Vagina (tissue), 2 donors: ENCODE results near the gene EFCAB7. TPM values are rescaled to one million over a fixed set of nuclear protein-coding genes. Genes with fewer than 3 reads are reported as not detected.

Experiments
- DNase-seq, 2 donors: peaks; one replicate each; pipeline ENCODE4 v3.0.0-alpha.2; 2017; ENCODE audit errors: extremely low spot score in 2 of 2
- H3K27ac ChIP-seq: fragments of 200-600 bp; sonication (generic); one replicate; pipeline ENCODE4 v1.5.1; 2019
- H3K27me3 ChIP-seq: fragments of 200-600 bp; sonication (generic); one replicate; pipeline ENCODE4 v1.5.1; 2019
- H3K36me3 ChIP-seq, 2 donors: fragments of 200-600 bp; sonication (generic); one replicate each; pipeline ENCODE4 v1.5.1; 2017 to 2019
- H3K4me1 ChIP-seq: fragments of 200-600 bp; sonication (generic); one replicate; pipeline ENCODE4 v1.5.1; 2019
- H3K4me3 ChIP-seq, 2 donors: fragments of 200-600 bp; sonication (generic); 1 replicate in 1 of 2; 2 replicates in 1 of 2; pipeline ENCODE4 v1.5.1; 2016 to 2019
- H3K9me3 ChIP-seq: fragments of 200-600 bp; sonication (generic); one replicate; pipeline ENCODE4 v1.5.1; 2019
- POLR2A ChIP-seq, 2 donors: fragments of 450-650 bp; IDR thresholded peaks; one replicate each; pipeline ENCODE4 v1.6.1; 2017; ENCODE audit warnings: antibody characterized with exemption in 2 of 2, mild to moderate bottlenecking in 2 of 2, moderate library complexity in 2 of 2
- POLR2AphosphoS5 ChIP-seq, 2 donors: sonication (generic); formaldehyde crosslinking; IDR thresholded peaks; one replicate each; pipeline ENCODE4 v1.9.0; 2017; ENCODE audit warnings: antibody characterized with exemption in 2 of 2, mild to moderate bottlenecking in 2 of 2, low read depth in 1 of 2; ENCODE audit not compliant: insufficient read depth in 1 of 2
- intact Hi-C: fragments of 100-400 bp; cut with DNase I; formaldehyde crosslinking; loops from one replicate; pipeline ENCODE4 v1.15.1; 2023
- total RNA-seq: library from RNA; depleted of rRNA; stranded (reverse); fragments of >200 nt; gene quantifications from one replicate; pipeline ENCODE4 v1.2.3, GENCODE V29; 2016
- TF ChIP-seq, protein P1 (sequence below), 3 experiments: fragments of 450-650 bp in 2 of 3; fragments of 200-600 bp in 1 of 3; sonication (generic) in 1 of 3; IDR thresholded peaks; one replicate each; pipeline ENCODE4 v1.5.1; 2017 to 2019; ENCODE audit warnings: antibody characterized with exemption in 3 of 3, mild to moderate bottlenecking in 2 of 3, moderate library complexity in 2 of 3

EFCAB7 gene
- total RNA-seq, 1 donor from 2014 or later, result 6.9 TPM

- DNase-seq, result no peak
- H3K4me3 ChIP-seq, result no peak overlapping the region
- H3K36me3 ChIP-seq, result no peaks in the 10 kb centered on the region
- H3K27me3 ChIP-seq, result no peaks in the 10 kb centered on the region
- no peaks in the 10 kb centered on the region for H3K9me3 ChIP-seq
- H3K4me1 ChIP-seq, result no peaks in the 10 kb centered on the region
- no peak for TF ChIP-seq POLR2A (IDR thresholded peaks at IDR 0.05)
- TF ChIP-seq POLR2AphosphoS5 (IDR thresholded peaks at IDR 0.05; ENCODE audit: insufficient read depth in 1 of 2, low read depth in 1 of 2), result no peak
- TF ChIP-seq, protein P1, sequence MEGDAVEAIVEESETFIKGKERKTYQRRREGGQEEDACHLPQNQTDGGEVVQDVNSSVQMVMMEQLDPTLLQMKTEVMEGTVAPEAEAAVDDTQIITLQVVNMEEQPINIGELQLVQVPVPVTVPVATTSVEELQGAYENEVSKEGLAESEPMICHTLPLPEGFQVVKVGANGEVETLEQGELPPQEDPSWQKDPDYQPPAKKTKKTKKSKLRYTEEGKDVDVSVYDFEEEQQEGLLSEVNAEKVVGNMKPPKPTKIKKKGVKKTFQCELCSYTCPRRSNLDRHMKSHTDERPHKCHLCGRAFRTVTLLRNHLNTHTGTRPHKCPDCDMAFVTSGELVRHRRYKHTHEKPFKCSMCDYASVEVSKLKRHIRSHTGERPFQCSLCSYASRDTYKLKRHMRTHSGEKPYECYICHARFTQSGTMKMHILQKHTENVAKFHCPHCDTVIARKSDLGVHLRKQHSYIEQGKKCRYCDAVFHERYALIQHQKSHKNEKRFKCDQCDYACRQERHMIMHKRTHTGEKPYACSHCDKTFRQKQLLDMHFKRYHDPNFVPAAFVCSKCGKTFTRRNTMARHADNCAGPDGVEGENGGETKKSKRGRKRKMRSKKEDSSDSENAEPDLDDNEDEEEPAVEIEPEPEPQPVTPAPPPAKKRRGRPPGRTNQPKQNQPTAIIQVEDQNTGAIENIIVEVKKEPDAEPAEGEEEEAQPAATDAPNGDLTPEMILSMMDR (IDR thresholded peaks at IDR 0.05), result no peak
- intact Hi-C loops, result no loop called here
- H3K27ac ChIP-seq, result no peak overlapping the region
These were observed 9.4 kb downstream of the EFCAB7 start for GRCh38 chr1:63532727-63533126.

- Histone ChIP-seq H3K27ac (no peak overlapping the region), H3K4me3 (no peak overlapping the region), H3K36me3 (no peaks in the 10 kb centered on the region), H3K9me3 (no peaks in the 10 kb centered on the region), H3K27me3 (no peaks in the 10 kb centered on the region), H3K4me1 (no peaks in the 10 kb centered on the region)
- TF ChIP-seq, protein P1 (IDR thresholded peaks at IDR 0.05), result no peak
- no peak for TF ChIP-seq POLR2A (IDR thresholded peaks at IDR 0.05)
- no peak for TF ChIP-seq POLR2AphosphoS5 (IDR thresholded peaks at IDR 0.05; ENCODE audit: insufficient read depth in 1 of 2, low read depth in 1 of 2)
- intact Hi-C loops, result no loop called here
- no peak for DNase-seq
These were observed 10.6 kb downstream of the EFCAB7 start for GRCh38 chr1:63533931-63534330.

GRCh38 chr1:63534406-63534805 lies 11.1 kb downstream of the EFCAB7 start:
- H3K27me3 ChIP-seq, result no peaks in the 10 kb centered on the region
- no peaks in the 10 kb centered on the region for H3K9me3 ChIP-seq
- no peak overlapping the region for H3K4me3 ChIP-seq
- DNase-seq, result no peak
- H3K36me3 ChIP-seq, result no peaks in the 10 kb centered on the region
- no peak for TF ChIP-seq POLR2AphosphoS5 (IDR thresholded peaks at IDR 0.05; ENCODE audit: insufficient read depth in 1 of 2, low read depth in 1 of 2)
- TF ChIP-seq, protein P1 (IDR thresholded peaks at IDR 0.05), result no peak
- no peak for TF ChIP-seq POLR2A (IDR thresholded peaks at IDR 0.05)
- intact Hi-C loops, result no loop called here
- H3K27ac ChIP-seq, result no peak overlapping the region
- no peaks in the 10 kb centered on the region for H3K4me1 ChIP-seq

- no peaks in the 10 kb centered on the region for H3K36me3 ChIP-seq
- H3K9me3 ChIP-seq, result no peaks in the 10 kb centered on the region
- no peak overlapping the region for H3K27ac ChIP-seq
- intact Hi-C loops, result no loop called here
- TF ChIP-seq, protein P1 (IDR thresholded peaks at IDR 0.05), result no peak
- TF ChIP-seq POLR2AphosphoS5 (IDR thresholded peaks at IDR 0.05; ENCODE audit: insufficient read depth in 1 of 2, low read depth in 1 of 2) (no peak), POLR2A (IDR thresholded peaks at IDR 0.05) (no peak)
- no peak for DNase-seq
- H3K4me1 ChIP-seq, result no peaks in the 10 kb centered on the region
- no peak overlapping the region for H3K4me3 ChIP-seq
- no peaks in the 10 kb centered on the region for H3K27me3 ChIP-seq
These were observed 13.7 kb downstream of the EFCAB7 start for GRCh38 chr1:63537006-63537405.

- no peak for DNase-seq
- H3K9me3 ChIP-seq, result no peaks in the 10 kb centered on the region
- TF ChIP-seq POLR2AphosphoS5 (IDR thresholded peaks at IDR 0.05; ENCODE audit: insufficient read depth in 1 of 2, low read depth in 1 of 2) (no peak), POLR2A (IDR thresholded peaks at IDR 0.05) (no peak)
- TF ChIP-seq, protein P1 (IDR thresholded peaks at IDR 0.05), result peak in 1 of 3 experiments; percentile 15
- H3K27me3 ChIP-seq, result no peaks in the 10 kb centered on the region
- no peak overlapping the region for H3K4me3 ChIP-seq
- H3K36me3 ChIP-seq, result no peaks in the 10 kb centered on the region
- H3K27ac ChIP-seq, result no peak overlapping the region
- intact Hi-C loops, result no loop called here
- H3K4me1 ChIP-seq, result no peaks in the 10 kb centered on the region
These were observed 14.6 kb downstream of the EFCAB7 start for GRCh38 chr1:63537940-63538339.
